ENCODE measurements around the gene OR1D5. TPM values are rescaled to one million over a fixed set of nuclear protein-coding genes. Genes with fewer than 3 reads are reported as not detected.

Gene OR1D5
- total RNA-seq, 2 experiments from 2014 or later: not detected

DNA sequence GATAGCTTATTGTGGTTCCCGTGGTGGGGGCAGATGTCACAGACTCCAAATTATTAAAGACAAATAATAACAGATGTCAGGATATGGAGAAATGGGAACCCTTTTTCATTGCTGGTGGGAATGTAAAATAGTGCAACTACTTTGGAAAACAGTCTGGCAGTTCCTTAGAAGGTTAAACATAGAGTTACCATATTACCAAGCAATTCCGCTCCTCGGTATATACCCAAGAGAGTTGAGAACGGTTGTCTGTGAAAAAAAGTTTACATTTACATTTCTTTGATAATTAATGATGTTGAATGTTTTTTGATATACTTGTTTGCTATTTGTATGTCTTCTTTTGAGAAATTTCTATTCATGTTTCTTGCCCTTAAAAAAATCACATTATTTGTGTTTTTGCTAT lies 41.2 kb downstream of the OR1D5 start:
- H3K4me1 ChIP-seq (ENCODE audit: insufficient read depth, low read length): no peaks in the 10 kb centered on the region
- DNase-seq (no peak), ATAC-seq (ENCODE audit: poor library complexity) (no peak)
- Mint-ChIP-seq H3K27me3 (no peaks in the 10 kb centered on the region), H3K27ac (no peak overlapping the region), H3K4me1 (ENCODE audit: low read depth) (no peaks in the 10 kb centered on the region), H3K36me3 (ENCODE audit: low read depth) (peaks cover 77% of the 10 kb centered on the region), H3K4me3 (no peak overlapping the region), H3K9me3 (no peaks in the 10 kb centered on the region)
- H3K27ac ChIP-seq (ENCODE audit: low read depth in 1 of 2, low read length in 2 of 2): no peak overlapping the region
- TF ChIP-seq, protein P1, sequence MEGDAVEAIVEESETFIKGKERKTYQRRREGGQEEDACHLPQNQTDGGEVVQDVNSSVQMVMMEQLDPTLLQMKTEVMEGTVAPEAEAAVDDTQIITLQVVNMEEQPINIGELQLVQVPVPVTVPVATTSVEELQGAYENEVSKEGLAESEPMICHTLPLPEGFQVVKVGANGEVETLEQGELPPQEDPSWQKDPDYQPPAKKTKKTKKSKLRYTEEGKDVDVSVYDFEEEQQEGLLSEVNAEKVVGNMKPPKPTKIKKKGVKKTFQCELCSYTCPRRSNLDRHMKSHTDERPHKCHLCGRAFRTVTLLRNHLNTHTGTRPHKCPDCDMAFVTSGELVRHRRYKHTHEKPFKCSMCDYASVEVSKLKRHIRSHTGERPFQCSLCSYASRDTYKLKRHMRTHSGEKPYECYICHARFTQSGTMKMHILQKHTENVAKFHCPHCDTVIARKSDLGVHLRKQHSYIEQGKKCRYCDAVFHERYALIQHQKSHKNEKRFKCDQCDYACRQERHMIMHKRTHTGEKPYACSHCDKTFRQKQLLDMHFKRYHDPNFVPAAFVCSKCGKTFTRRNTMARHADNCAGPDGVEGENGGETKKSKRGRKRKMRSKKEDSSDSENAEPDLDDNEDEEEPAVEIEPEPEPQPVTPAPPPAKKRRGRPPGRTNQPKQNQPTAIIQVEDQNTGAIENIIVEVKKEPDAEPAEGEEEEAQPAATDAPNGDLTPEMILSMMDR (IDR thresholded peaks at IDR 0.05): no peak
- peaks cover 0 to 10% of the 10 kb centered on the region in 2 experiments for H3K9me3 ChIP-seq (ENCODE audit: control insufficient read depth in 1 of 2, insufficient read depth in 1 of 2, low read length in 2 of 2)
- H3K4me3 ChIP-seq (ENCODE audit: low read length): no peak overlapping the region
- peaks cover 75% of the 10 kb centered on the region for H3K36me3 ChIP-seq (ENCODE audit: insufficient read depth, low read length)
- CTCF ChIA-PET: no interaction called here
- H3K27me3 ChIP-seq (ENCODE audit: control insufficient read depth in 1 of 2, insufficient read depth in 2 of 2, low read length in 2 of 2): no peaks in the 10 kb centered on the region
- POLR2A ChIA-PET: no interaction called here
- intact Hi-C loops (cut with DNase I, micrococcal nuclease): no loop called here

GRCh38 chr17:3020381-3020780 lies 43.0 kb downstream of the OR1D5 start:
- H3K27ac Mint-ChIP-seq: no peak overlapping the region
- H3K4me3 Mint-ChIP-seq: no peak overlapping the region
- Histone ChIP-seq H3K27ac (ENCODE audit: low read depth in 1 of 2, low read length in 2 of 2) (no peak overlapping the region), H3K4me3 (ENCODE audit: low read length) (no peak overlapping the region), H3K4me1 (ENCODE audit: insufficient read depth, low read length) (no peaks in the 10 kb centered on the region), H3K36me3 (ENCODE audit: insufficient read depth, low read length) (peaks cover 76% of the 10 kb centered on the region), H3K9me3 (ENCODE audit: control insufficient read depth in 1 of 2, insufficient read depth in 1 of 2, low read length in 2 of 2) (peaks cover 0 to 10% of the 10 kb centered on the region in 2 experiments), H3K27me3 (ENCODE audit: control insufficient read depth in 1 of 2, insufficient read depth in 2 of 2, low read length in 2 of 2) (no peaks in the 10 kb centered on the region)
- H3K27me3 Mint-ChIP-seq: no peaks in the 10 kb centered on the region
- ATAC-seq (ENCODE audit: poor library complexity) (no peak), DNase-seq (peak in 1 of 14 experiments; percentile 1)
- H3K4me1 Mint-ChIP-seq (ENCODE audit: low read depth): no peaks in the 10 kb centered on the region
- peaks cover 83% of the 10 kb centered on the region for H3K36me3 Mint-ChIP-seq (ENCODE audit: low read depth)
- TF ChIP-seq, protein P1 (IDR thresholded peaks at IDR 0.05): no peak
- H3K9me3 Mint-ChIP-seq: no peaks in the 10 kb centered on the region
- CTCF ChIA-PET: interaction anchor here (0.6 kb wide), 1 partner anchor 1213 kb away, joined by 3 read pairs; no protein-coding TSS in a partner anchor
- intact Hi-C loops (cut with DNase I, micrococcal nuclease): no loop called here
- POLR2A ChIA-PET: no interaction called here

GRCh38 chr17:3019761-3020160 lies 43.6 kb downstream of the OR1D5 start:
- no peak overlapping the region for H3K4me3 Mint-ChIP-seq
- Histone ChIP-seq H3K27ac (ENCODE audit: low read depth in 1 of 2, low read length in 2 of 2) (no peak overlapping the region), H3K27me3 (ENCODE audit: control insufficient read depth in 1 of 2, insufficient read depth in 2 of 2, low read length in 2 of 2) (no peaks in the 10 kb centered on the region), H3K36me3 (ENCODE audit: insufficient read depth, low read length) (peaks cover 76% of the 10 kb centered on the region), H3K4me3 (ENCODE audit: low read length) (no peak overlapping the region), H3K4me1 (ENCODE audit: insufficient read depth, low read length) (no peaks in the 10 kb centered on the region), H3K9me3 (ENCODE audit: control insufficient read depth in 1 of 2, insufficient read depth in 1 of 2, low read length in 2 of 2) (peaks cover 0 to 10% of the 10 kb centered on the region in 2 experiments)
- no peaks in the 10 kb centered on the region for H3K4me1 Mint-ChIP-seq (ENCODE audit: low read depth)
- TF ChIP-seq, protein P1 (IDR thresholded peaks at IDR 0.05): no peak
- H3K36me3 Mint-ChIP-seq (ENCODE audit: low read depth): peaks cover 77% of the 10 kb centered on the region
- ATAC-seq (ENCODE audit: poor library complexity): no peak
- H3K9me3 Mint-ChIP-seq: no peaks in the 10 kb centered on the region
- no peak for DNase-seq
- no peak overlapping the region for H3K27ac Mint-ChIP-seq
- POLR2A ChIA-PET: no interaction called here
- CTCF ChIA-PET: interaction anchor here (0.6 kb wide), 1 partner anchor 1214 kb away, joined by 3 read pairs; no protein-coding TSS in a partner anchor
- intact Hi-C loops (cut with DNase I, micrococcal nuclease): no loop called here
- no peaks in the 10 kb centered on the region for H3K27me3 Mint-ChIP-seq

Measured in CD4-positive, alpha-beta T cell (primary cell).